ENCODE measurements around the gene BMP7. TPM values are rescaled to one million over a fixed set of nuclear protein-coding genes. Genes with fewer than 3 reads are reported as not detected.

BMP7 gene
- total and polyA plus RNA-seq, 2 donors (not counting 3 experiments of a cell fraction or from before 2014, with no cell fraction given), result not detected

- Histone ChIP-seq H3K9me1 (replicated peaks; ENCODE audit: control insufficient read depth, extremely low read depth, insufficient read depth, low read length) (no peaks in the 10 kb centered on the region), H3K4me2 (ENCODE audit: insufficient read depth, low read length) (no peak overlapping the region), H3K9ac (replicated peaks; ENCODE audit: extremely low read depth, insufficient read depth, low read length) (no peak overlapping the region), H2AFZ (ENCODE audit: low read depth, low read length) (no peak overlapping the region), H3K4me3 (replicated peaks in 1 of 3; ENCODE audit: insufficient read depth in 1 of 3, low read depth in 1 of 3, low read length in 3 of 3) (no peak overlapping the region), H3K27ac (ENCODE audit: insufficient read depth, low read depth, low read length) (no peak overlapping the region), H3K4me1 (ENCODE audit: control insufficient read depth, extremely low read depth, insufficient read depth, low read length) (no peaks in the 10 kb centered on the region), H3K9me3 (replicated peaks; ENCODE audit: control insufficient read depth, insufficient read depth, low read length) (no peaks in the 10 kb centered on the region), H4K20me1 (replicated peaks; ENCODE audit: control insufficient read depth, extremely low read depth, insufficient read depth, low read length) (no peaks in the 10 kb centered on the region), H3K27me3 (ENCODE audit: control insufficient read depth in 2 of 2, insufficient read depth in 2 of 2, low read length in 2 of 2) (no peaks in the 10 kb centered on the region), H3K79me2 (ENCODE audit: control insufficient read depth, insufficient read depth, low read length) (no peaks in the 10 kb centered on the region), H3K36me3 (ENCODE audit: control insufficient read depth in 2 of 2, extremely low read depth in 1 of 2, insufficient read depth in 2 of 2, low read length in 2 of 2) (no peaks in the 10 kb centered on the region)
- FAIRE-seq (no peak), DNase-seq (ENCODE audit: low read depth, low spot score) (no peak)
- TF ChIP-seq GATA2 (IDR thresholded peaks at IDR 0.05; ENCODE audit: insufficient read depth, insufficient read length, low read depth, low read length) (no peak), JUN (IDR thresholded peaks at IDR 0.05; ENCODE audit: borderline replicate concordance, insufficient read depth, insufficient read length, low read depth) (no peak), MYC (IDR thresholded peaks at IDR 0.05; ENCODE audit: low read depth, low read length) (no peak), FOS (IDR thresholded peaks at IDR 0.05; ENCODE audit: borderline replicate concordance, insufficient read depth, low read length) (no peak), MAX (IDR thresholded peaks at IDR 0.05; ENCODE audit: insufficient read depth, insufficient read length) (no peak)
- dilution Hi-C loops (cut with MboI; ENCODE audit: extremely low pct_ligation_motif_present, low sequenced_read_pairs), result no loop called here
- ChIA-PET CTCF (no interaction called here), POLR2A (no interaction called here)
- BruUV-seq (replicated peaks), result no TSS peak
- intact Hi-C loops (cut with micrococcal nuclease), result no loop called here
Measured at GRCh38 chr20:57312138-57312537, 45.7 kb upstream of the BMP7 start.

- intact Hi-C loops (cut with micrococcal nuclease) (no loop called here), dilution Hi-C loops (cut with MboI; ENCODE audit: extremely low pct_ligation_motif_present, low sequenced_read_pairs) (no loop called here)
- Histone ChIP-seq H3K4me2 (ENCODE audit: insufficient read depth, low read length) (no peak overlapping the region), H3K27ac (ENCODE audit: insufficient read depth, low read depth, low read length) (no peak overlapping the region), H3K9me3 (replicated peaks; ENCODE audit: control insufficient read depth, insufficient read depth, low read length) (no peaks in the 10 kb centered on the region), H4K20me1 (replicated peaks; ENCODE audit: control insufficient read depth, extremely low read depth, insufficient read depth, low read length) (no peaks in the 10 kb centered on the region), H3K9me1 (replicated peaks; ENCODE audit: control insufficient read depth, extremely low read depth, insufficient read depth, low read length) (no peaks in the 10 kb centered on the region), H2AFZ (ENCODE audit: low read depth, low read length) (no peak overlapping the region), H3K4me3 (replicated peaks in 1 of 3; ENCODE audit: insufficient read depth in 1 of 3, low read depth in 1 of 3, low read length in 3 of 3) (no peak overlapping the region), H3K27me3 (ENCODE audit: control insufficient read depth in 2 of 2, insufficient read depth in 2 of 2, low read length in 2 of 2) (no peaks in the 10 kb centered on the region), H3K79me2 (ENCODE audit: control insufficient read depth, insufficient read depth, low read length) (no peaks in the 10 kb centered on the region), H3K9ac (replicated peaks; ENCODE audit: extremely low read depth, insufficient read depth, low read length) (no peak overlapping the region), H3K36me3 (ENCODE audit: control insufficient read depth in 2 of 2, extremely low read depth in 1 of 2, insufficient read depth in 2 of 2, low read length in 2 of 2) (no peaks in the 10 kb centered on the region), H3K4me1 (ENCODE audit: control insufficient read depth, extremely low read depth, insufficient read depth, low read length) (no peaks in the 10 kb centered on the region)
- no peak for DNase-seq (ENCODE audit: low read depth, low spot score)
- ChIA-PET POLR2A (no interaction called here), CTCF (no interaction called here)
- no peak for FAIRE-seq
- BruUV-seq (replicated peaks), result no TSS peak
- TF ChIP-seq EZH2 (IDR thresholded peaks at IDR 0.05; ENCODE audit: borderline replicate concordance, low read depth, low read length, severe bottlenecking), result no peak
- no peak for TF ChIP-seq JUN (IDR thresholded peaks at IDR 0.05; ENCODE audit: borderline replicate concordance, insufficient read depth, insufficient read length, low read depth)
- no peak for TF ChIP-seq MYC (IDR thresholded peaks at IDR 0.05; ENCODE audit: low read depth, low read length)
- no peak for TF ChIP-seq POLR2A (IDR thresholded peaks at IDR 0.05; ENCODE audit: low read depth, low read length)
- no peak for TF ChIP-seq CTCF (IDR thresholded peaks at IDR 0.05; ENCODE audit: extremely low read depth in 1 of 2, insufficient read depth in 1 of 2, low read depth in 1 of 2, low read length in 2 of 2)
- no peak for TF ChIP-seq MAX (IDR thresholded peaks at IDR 0.05; ENCODE audit: insufficient read depth, insufficient read length)
- TF ChIP-seq GATA2 (IDR thresholded peaks at IDR 0.05; ENCODE audit: insufficient read depth, insufficient read length, low read depth, low read length), result no peak
- TF ChIP-seq POLR2AphosphoS5 (IDR thresholded peaks at IDR 0.05; ENCODE audit: insufficient read depth, low read depth, low read length), result no peak
- no peak for TF ChIP-seq FOS (IDR thresholded peaks at IDR 0.05; ENCODE audit: borderline replicate concordance, insufficient read depth, low read length)
Measured at GRCh38 chr20:57310821-57311514, 44.5 kb upstream of the BMP7 start.

Data from endothelial cell of umbilical vein (primary cell).